ES-I3 (cell line): Measurements from ENCODE around the gene SAMD8.
"Not testable (repeated sequence)": the region's sequence is repeated elsewhere in the genome, so short reads cannot be mapped to it uniquely, and the experiment has no call there.

Source experiments
- H3K36me3 ChIP-seq: 2 replicates; pipeline ENCODE4 v1.6.1; 2013; ENCODE audit warnings: mild to moderate bottlenecking, low read length, control low read depth, moderate library complexity; ENCODE audit not compliant: insufficient read depth
- H3K4me1 ChIP-seq: 2 replicates; pipeline ENCODE4 v1.6.1; 2013; ENCODE audit warnings: mild to moderate bottlenecking, control low read depth, low read length; ENCODE audit not compliant: insufficient read depth
- H3K9ac ChIP-seq: 2 replicates; pipeline ENCODE4 v1.6.1; 2013; ENCODE audit warnings: low read depth, mild to moderate bottlenecking, low read length, moderate library complexity
- H3K9me3 ChIP-seq: 2 replicates; pipeline ENCODE4 v1.6.1; 2013; ENCODE audit warnings: mild to moderate bottlenecking, low read length, moderate library complexity; ENCODE audit not compliant: control insufficient read depth, insufficient read depth

The SAMD8 gene

GRCh38 chr10:75168275-75168674 is 56.8 kb downstream of the SAMD8 start:
- H3K9ac ChIP-seq, result no peak overlapping the region
- no peaks in the 10 kb centered on the region for H3K9me3 ChIP-seq
- H3K36me3 ChIP-seq, result 0 out of 2 replicates have a peak, but pooled peaks cover 2% of the 10 kb centered on the region
- no peaks in the 10 kb centered on the region for H3K4me1 ChIP-seq

- no peaks in the 10 kb centered on the region for H3K9me3 ChIP-seq
- H3K9ac ChIP-seq, result no peak overlapping the region
- 0 out of 2 replicates have a peak, but pooled peaks cover 2% of the 10 kb centered on the region for H3K36me3 ChIP-seq
- H3K4me1 ChIP-seq, result no peaks in the 10 kb centered on the region
These were observed 58.8 kb downstream of the SAMD8 start for GRCh38 chr10:75170215-75170614.

- H3K36me3 ChIP-seq, result peaks cover 5% of the 10 kb centered on the region
- H3K4me1 ChIP-seq, result no peaks in the 10 kb centered on the region
- no peaks in the 10 kb centered on the region for H3K9me3 ChIP-seq
- no peak overlapping the region for H3K9ac ChIP-seq
These were observed 63.6 kb downstream of the SAMD8 start for GRCh38 chr10:75175046-75175445.

- Histone ChIP-seq H3K9ac (no peak overlapping the region), H3K36me3 (peaks cover 5% of the 10 kb centered on the region), H3K4me1 (no peaks in the 10 kb centered on the region), H3K9me3 (no peaks in the 10 kb centered on the region)
These were observed 64.6 kb downstream of the SAMD8 start for GRCh38 chr10:75176046-75176445.

- Histone ChIP-seq H3K9ac (no peak overlapping the region), H3K36me3 (peaks cover 5% of the 10 kb centered on the region), H3K9me3 (no peaks in the 10 kb centered on the region), H3K4me1 (no peaks in the 10 kb centered on the region)
These were observed 65.3 kb downstream of the SAMD8 start for GRCh38 chr10:75176736-75177135.

GRCh38 chr10:75179657-75180177 is 68.3 kb downstream of the SAMD8 start:
- no peaks in the 10 kb centered on the region for H3K9me3 ChIP-seq
- no peaks in the 10 kb centered on the region for H3K4me1 ChIP-seq
- H3K9ac ChIP-seq, result no peak overlapping the region
- H3K36me3 ChIP-seq, result peaks cover 5% of the 10 kb centered on the region

- Histone ChIP-seq H3K9me3 (no peaks in the 10 kb centered on the region), H3K9ac (no peak overlapping the region), H3K36me3 (peaks cover 5% of the 10 kb centered on the region), H3K4me1 (no peaks in the 10 kb centered on the region)
These were observed 69.1 kb downstream of the SAMD8 start for GRCh38 chr10:75180592-75180991.

- no peaks in the 10 kb centered on the region for H3K4me1 ChIP-seq
- H3K9ac ChIP-seq, result no peak overlapping the region
- no peaks in the 10 kb centered on the region for H3K9me3 ChIP-seq
- H3K36me3 ChIP-seq, result peaks cover 3% of the 10 kb centered on the region
These were observed 69.6 kb downstream of the SAMD8 start for GRCh38 chr10:75181073-75181472.

- Histone ChIP-seq H3K9me3 (no peaks in the 10 kb centered on the region), H3K36me3 (no peaks in the 10 kb centered on the region), H3K4me1 (peaks cover 5% of the 10 kb centered on the region), H3K9ac (no peak overlapping the region)
These were observed 74.9 kb downstream of the SAMD8 start for GRCh38 chr10:75186310-75186709.

- Histone ChIP-seq H3K9ac (no peak overlapping the region), H3K9me3 (no peaks in the 10 kb centered on the region), H3K4me1 (peaks cover 11% of the 10 kb centered on the region), H3K36me3 (no peaks in the 10 kb centered on the region)
These were observed 76.5 kb downstream of the SAMD8 start for GRCh38 chr10:75187961-75188426.

- H3K9ac ChIP-seq, H3K9me3 ChIP-seq, H3K36me3 ChIP-seq: not testable (repeated sequence)
- H3K4me1 ChIP-seq, result peaks cover 11% of the 10 kb centered on the region
These were observed 77.1 kb downstream of the SAMD8 start for GRCh38 chr10:75188522-75188921.

GRCh38 chr10:75189266-75190096 is 78.0 kb downstream of the SAMD8 start:
- no peak overlapping the region for H3K9ac ChIP-seq
- peaks cover 11% of the 10 kb centered on the region for H3K4me1 ChIP-seq
- no peaks in the 10 kb centered on the region for H3K36me3 ChIP-seq
- no peaks in the 10 kb centered on the region for H3K9me3 ChIP-seq

- Histone ChIP-seq H3K9ac (no peak overlapping the region; the same call in 1 of the 2 replicates), H3K36me3 (no peaks in the 10 kb centered on the region)
These were observed 80.5 kb downstream of the SAMD8 start for GRCh38 chr10:75191821-75192568.

GRCh38 chr10:75194625-75195024 is 83.2 kb downstream of the SAMD8 start:
- H3K36me3 ChIP-seq, H3K4me1 ChIP-seq, H3K9ac ChIP-seq, H3K9me3 ChIP-seq: not testable (repeated sequence)

More at GRCh38 chr10:75191821-75192568, 80.5 kb downstream of the SAMD8 start:
- peaks cover 11% of the 10 kb centered on the region for H3K4me1 ChIP-seq
- no peaks in the 10 kb centered on the region for H3K9me3 ChIP-seq
